ENCODE results near the gene LRRC2. TPM values are rescaled to one million over a fixed set of nuclear protein-coding genes. Genes with fewer than 3 reads are reported as not detected.

Gene LRRC2
- total and polyA plus RNA-seq, 4 donors, result 0.09 to 3.1 (median 0.73) TPM

- WGBS, 2 donors, result 89 to 94% methylated on average over 6 of the region's 6 CpGs
- TF ChIP-seq CTCF (IDR thresholded peaks at IDR 0.05; ENCODE audit: control extremely low read depth, extremely low read depth), result no peak
- peaks cover 0 to under 1% (median 0%) of the 10 kb centered on the region in 3 donors for H3K27me3 ChIP-seq (ENCODE audit: control insufficient read depth in 3 of 3, insufficient read depth in 3 of 3, low read length in 2 of 3)
- no peak for ATAC-seq (ENCODE audit: insufficient read depth, low FRiP score)
- DNase-seq, result no peak
- H3K9me3 ChIP-seq (ENCODE audit: control insufficient read depth in 4 of 4, insufficient read depth in 3 of 4, low read length in 3 of 4), result no peaks in the 10 kb centered on the region
- H3K36me3 ChIP-seq (ENCODE audit: control insufficient read depth in 4 of 4, insufficient read depth in 4 of 4, low read length in 4 of 4), result no peaks in the 10 kb centered on the region
- H3K9ac ChIP-seq (ENCODE audit: insufficient read depth in 1 of 2, low read length in 2 of 2), result no peak overlapping the region
- H3K4me1 ChIP-seq (ENCODE audit: control insufficient read depth in 5 of 5, insufficient read depth in 5 of 5, low read length in 5 of 5), result peaks cover 0 to 5% (median 0%) of the 10 kb centered on the region in 5 donors
- no peak overlapping the region for H3K27ac ChIP-seq (ENCODE audit: low read depth in 1 of 2, low read length in 1 of 2)
- no peak overlapping the region for H3K4me3 ChIP-seq
Observed at GRCh38 chr3:46492890-46493547, 73.1 kb downstream of the LRRC2 start.

GRCh38 chr3:46491089-46492070 lies 74.7 kb downstream of the LRRC2 start:
- DNase-seq, result no peak
- no peak overlapping the region for H3K9ac ChIP-seq (ENCODE audit: insufficient read depth in 1 of 2, low read length in 2 of 2)
- WGBS, 2 donors, result 80 to 87% methylated on average over 11 of the region's 11 CpGs
- peaks cover 0 to 3% (median 0%) of the 10 kb centered on the region in 3 donors for H3K27me3 ChIP-seq (ENCODE audit: control insufficient read depth in 3 of 3, insufficient read depth in 3 of 3, low read length in 2 of 3)
- no peak for ATAC-seq (ENCODE audit: insufficient read depth, low FRiP score)
- H3K27ac ChIP-seq (ENCODE audit: low read depth in 1 of 2, low read length in 1 of 2), result no peak overlapping the region
- TF ChIP-seq CTCF (IDR thresholded peaks at IDR 0.05; ENCODE audit: control extremely low read depth, extremely low read depth), result no peak
- H3K36me3 ChIP-seq (ENCODE audit: control insufficient read depth in 4 of 4, insufficient read depth in 4 of 4, low read length in 4 of 4), result no peaks in the 10 kb centered on the region
- no peak overlapping the region for H3K4me3 ChIP-seq
- H3K9me3 ChIP-seq (ENCODE audit: control insufficient read depth in 4 of 4, insufficient read depth in 3 of 4, low read length in 3 of 4), result no peaks in the 10 kb centered on the region
- no peaks in the 10 kb centered on the region for H3K4me1 ChIP-seq (ENCODE audit: control insufficient read depth in 5 of 5, insufficient read depth in 5 of 5, low read length in 5 of 5)

DNA sequence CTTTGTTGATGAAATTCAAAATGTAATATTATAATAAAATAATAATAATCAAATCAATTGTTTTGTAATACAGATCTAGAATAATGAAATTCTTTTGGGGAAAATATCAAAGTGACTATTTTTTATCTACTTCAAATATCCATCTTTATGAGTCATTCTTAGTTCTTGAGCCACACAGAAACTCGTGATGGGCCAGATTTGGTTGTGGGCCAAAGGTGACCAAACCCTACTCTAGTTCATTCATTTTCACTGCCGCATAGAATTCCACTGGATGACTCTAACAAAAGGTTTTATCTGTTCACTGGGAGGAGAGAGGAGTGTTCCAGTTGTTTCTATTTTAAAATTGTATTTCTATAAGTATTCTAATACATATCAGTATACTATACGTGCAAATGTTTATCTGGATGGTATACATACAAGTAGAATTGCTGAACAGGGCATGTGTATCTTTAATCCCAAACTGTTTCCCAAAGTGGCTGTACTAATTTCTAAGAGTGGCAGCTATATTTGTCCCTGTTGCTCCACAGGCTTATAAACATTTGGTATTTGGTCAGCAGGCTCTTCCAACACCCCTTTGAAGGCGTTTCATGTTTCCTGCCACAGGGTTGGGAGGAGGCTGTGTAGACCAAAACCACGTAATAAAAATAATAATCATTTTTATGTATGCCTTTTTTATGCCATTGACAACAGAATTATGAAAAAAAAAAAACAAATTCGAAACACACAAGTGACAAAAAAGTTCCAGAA lies 75.6 kb downstream of the LRRC2 start:
- H3K27me3 ChIP-seq (ENCODE audit: control insufficient read depth in 3 of 3, insufficient read depth in 3 of 3, low read length in 2 of 3), result peaks cover 0 to 3% (median 0%) of the 10 kb centered on the region in 3 donors
- WGBS, 2 donors, result 68 to 74% methylated on average over 6 of the region's 6 CpGs
- no peaks in the 10 kb centered on the region for H3K4me1 ChIP-seq (ENCODE audit: control insufficient read depth in 5 of 5, insufficient read depth in 5 of 5, low read length in 5 of 5)
- H3K9ac ChIP-seq (ENCODE audit: insufficient read depth in 1 of 2, low read length in 2 of 2), result no peak overlapping the region
- no peaks in the 10 kb centered on the region for H3K9me3 ChIP-seq (ENCODE audit: control insufficient read depth in 4 of 4, insufficient read depth in 3 of 4, low read length in 3 of 4)
- no peak for TF ChIP-seq CTCF (IDR thresholded peaks at IDR 0.05; ENCODE audit: control extremely low read depth, extremely low read depth)
- DNase-seq (no peak), ATAC-seq (ENCODE audit: insufficient read depth, low FRiP score) (no peak)
- H3K36me3 ChIP-seq (ENCODE audit: control insufficient read depth in 4 of 4, insufficient read depth in 4 of 4, low read length in 4 of 4), result no peaks in the 10 kb centered on the region
- H3K4me3 ChIP-seq, result no peak overlapping the region
- no peak overlapping the region for H3K27ac ChIP-seq (ENCODE audit: low read depth in 1 of 2, low read length in 1 of 2)

All from lung (tissue), 12 donors.